ENCODE results near the gene NMT2. TPM values are rescaled to one million over a fixed set of nuclear protein-coding genes. Genes with fewer than 3 reads are reported as not detected.

NMT2 gene
- total and polyA plus RNA-seq, 7 donors, result 11.1 to 23.3 (median 16.1) TPM

- no peak for DNase-seq
- 87 to 92% methylated on average over 9 of the region's 9 CpGs for WGBS, 2 donors
- Histone ChIP-seq H3K27me3 (no peaks in the 10 kb centered on the region), H3K36me3 (peaks cover 4 to 51% (median 22%) of the 10 kb centered on the region in 4 donors), H3K9me3 (no peaks in the 10 kb centered on the region), H3K4me3 (no peak overlapping the region), H3K27ac (no peak overlapping the region), H3K4me1 (no peaks in the 10 kb centered on the region)
- TF ChIP-seq POLR2A (IDR thresholded peaks at IDR 0.05), result no peak
- TF ChIP-seq CTCF (IDR thresholded peaks at IDR 0.05), result no peak
- no peak for TF ChIP-seq EP300 (IDR thresholded peaks at IDR 0.05)
- no peak for TF ChIP-seq POLR2AphosphoS5 (IDR thresholded peaks at IDR 0.05)
- intact Hi-C loops (cut with DNase I), result no loop called here
Measured at GRCh38 chr10:15122477-15123030, 45.9 kb downstream of the NMT2 start.

GRCh38 chr10:15121707-15122106 is 46.8 kb downstream of the NMT2 start:
- TF ChIP-seq CTCF (IDR thresholded peaks at IDR 0.05) (no peak), POLR2A (IDR thresholded peaks at IDR 0.05) (no peak), EP300 (IDR thresholded peaks at IDR 0.05) (no peak), POLR2AphosphoS5 (IDR thresholded peaks at IDR 0.05) (no peak)
- DNase-seq, result no peak
- H3K9me3 ChIP-seq, result no peaks in the 10 kb centered on the region
- 95 to 96% methylated on average over 1 of the region's 1 CpG for whole genome bisulfite sequencing, 2 donors
- H3K36me3 ChIP-seq, result peaks cover 4 to 53% (median 21%) of the 10 kb centered on the region in 4 donors
- no peaks in the 10 kb centered on the region for H3K27me3 ChIP-seq
- no peak overlapping the region for H3K27ac ChIP-seq
- H3K4me1 ChIP-seq, result no peaks in the 10 kb centered on the region
- no peak overlapping the region for H3K4me3 ChIP-seq
- intact Hi-C loops (cut with DNase I), result no loop called here

- Histone ChIP-seq H3K36me3 (peaks cover 4 to 50% (median 14%) of the 10 kb centered on the region in 4 donors), H3K4me3 (no peak overlapping the region), H3K9me3 (no peaks in the 10 kb centered on the region), H3K27ac (no peak overlapping the region), H3K27me3 (no peaks in the 10 kb centered on the region), H3K4me1 (no peaks in the 10 kb centered on the region)
- 93 to 94% methylated on average over 5 of the region's 5 CpGs for WGBS, 2 donors
- no peak for TF ChIP-seq POLR2AphosphoS5 (IDR thresholded peaks at IDR 0.05)
- TF ChIP-seq EP300 (IDR thresholded peaks at IDR 0.05), result no peak
- no peak for TF ChIP-seq POLR2A (IDR thresholded peaks at IDR 0.05)
- TF ChIP-seq CTCF (IDR thresholded peaks at IDR 0.05), result no peak
- no peak for DNase-seq
- intact Hi-C loops (cut with DNase I), result no loop called here
Measured at GRCh38 chr10:15120523-15120922, 48.0 kb downstream of the NMT2 start.

GRCh38 chr10:15118615-15119014 is 49.9 kb downstream of the NMT2 start:
- H3K4me1 ChIP-seq, result no peaks in the 10 kb centered on the region
- H3K9me3 ChIP-seq, result no peaks in the 10 kb centered on the region
- H3K4me3 ChIP-seq, result no peak overlapping the region
- WGBS, 2 donors, result 70 to 82% methylated on average over 1 of the region's 1 CpG
- intact Hi-C loops (cut with DNase I), result no loop called here
- no peaks in the 10 kb centered on the region for H3K27me3 ChIP-seq
- H3K36me3 ChIP-seq, result peaks cover 4 to 57% (median 11%) of the 10 kb centered on the region in 4 donors
- no peak overlapping the region for H3K27ac ChIP-seq
- no peak for DNase-seq
- no peak for TF ChIP-seq POLR2AphosphoS5 (IDR thresholded peaks at IDR 0.05)
- TF ChIP-seq CTCF (IDR thresholded peaks at IDR 0.05), result no peak

- Histone ChIP-seq H3K27ac (no peak overlapping the region), H3K4me3 (no peak overlapping the region), H3K27me3 (no peaks in the 10 kb centered on the region), H3K9me3 (no peaks in the 10 kb centered on the region), H3K36me3 (peaks cover 4 to 69% (median 15%) of the 10 kb centered on the region in 4 donors), H3K4me1 (no peaks in the 10 kb centered on the region)
- WGBS, 2 donors, result 87 to 97% methylated on average over 5 of the region's 5 CpGs
- intact Hi-C loops (cut with DNase I), result no loop called here
- DNase-seq, result no peak
- TF ChIP-seq POLR2AphosphoS5 (IDR thresholded peaks at IDR 0.05) (no peak), POLR2A (IDR thresholded peaks at IDR 0.05) (no peak), EP300 (IDR thresholded peaks at IDR 0.05) (no peak), CTCF (IDR thresholded peaks at IDR 0.05) (no peak)
Measured at GRCh38 chr10:15116225-15116624, 52.3 kb downstream of the NMT2 start.

Measured in sigmoid colon (tissue), 7 donors.